ENCODE measurements around the gene FOXL2.

DNA sequence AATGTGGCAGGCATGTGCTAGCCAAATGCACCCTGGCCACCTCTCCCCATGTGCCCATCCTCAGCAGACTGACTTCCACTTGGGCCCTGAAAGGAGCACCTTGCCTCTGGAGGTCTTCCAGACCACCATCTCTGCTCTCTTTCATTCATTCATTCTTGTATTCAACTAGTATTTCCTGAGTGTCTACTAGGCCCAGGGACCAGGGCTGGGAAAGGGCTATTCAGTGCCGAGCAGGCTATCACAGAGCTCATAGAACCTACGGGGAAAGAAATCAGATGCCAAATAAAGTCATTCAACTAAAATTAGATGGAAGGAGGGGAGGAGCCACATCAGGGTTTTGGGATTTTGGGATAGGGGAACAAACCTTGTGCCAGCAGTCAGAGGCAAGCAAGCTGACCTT is 40.2 kb upstream of the FOXL2 start:
- TF ChIP-seq ZNF644 (tag; IDR thresholded peaks at IDR 0.05; ENCODE audit: low read depth) (no peak), NFIC (IDR thresholded peaks at IDR 0.05) (no peak), HDAC6 (IDR thresholded peaks at IDR 0.05; ENCODE audit: low read depth, low read length) (no peak), POLR2A (conservative IDR thresholded peaks at IDR 0.05) (no peak), CHD2 (IDR thresholded peaks at IDR 0.05; ENCODE audit: low read depth, low read length) (no peak)
- TF ChIP-seq, protein P1, sequence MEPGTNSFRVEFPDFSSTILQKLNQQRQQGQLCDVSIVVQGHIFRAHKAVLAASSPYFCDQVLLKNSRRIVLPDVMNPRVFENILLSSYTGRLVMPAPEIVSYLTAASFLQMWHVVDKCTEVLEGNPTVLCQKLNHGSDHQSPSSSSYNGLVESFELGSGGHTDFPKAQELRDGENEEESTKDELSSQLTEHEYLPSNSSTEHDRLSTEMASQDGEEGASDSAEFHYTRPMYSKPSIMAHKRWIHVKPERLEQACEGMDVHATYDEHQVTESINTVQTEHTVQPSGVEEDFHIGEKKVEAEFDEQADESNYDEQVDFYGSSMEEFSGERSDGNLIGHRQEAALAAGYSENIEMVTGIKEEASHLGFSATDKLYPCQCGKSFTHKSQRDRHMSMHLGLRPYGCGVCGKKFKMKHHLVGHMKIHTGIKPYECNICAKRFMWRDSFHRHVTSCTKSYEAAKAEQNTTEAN (CRISPR knock-in tag; IDR thresholded peaks at IDR 0.05), result no peak
- TF ChIP-seq, protein P2, sequence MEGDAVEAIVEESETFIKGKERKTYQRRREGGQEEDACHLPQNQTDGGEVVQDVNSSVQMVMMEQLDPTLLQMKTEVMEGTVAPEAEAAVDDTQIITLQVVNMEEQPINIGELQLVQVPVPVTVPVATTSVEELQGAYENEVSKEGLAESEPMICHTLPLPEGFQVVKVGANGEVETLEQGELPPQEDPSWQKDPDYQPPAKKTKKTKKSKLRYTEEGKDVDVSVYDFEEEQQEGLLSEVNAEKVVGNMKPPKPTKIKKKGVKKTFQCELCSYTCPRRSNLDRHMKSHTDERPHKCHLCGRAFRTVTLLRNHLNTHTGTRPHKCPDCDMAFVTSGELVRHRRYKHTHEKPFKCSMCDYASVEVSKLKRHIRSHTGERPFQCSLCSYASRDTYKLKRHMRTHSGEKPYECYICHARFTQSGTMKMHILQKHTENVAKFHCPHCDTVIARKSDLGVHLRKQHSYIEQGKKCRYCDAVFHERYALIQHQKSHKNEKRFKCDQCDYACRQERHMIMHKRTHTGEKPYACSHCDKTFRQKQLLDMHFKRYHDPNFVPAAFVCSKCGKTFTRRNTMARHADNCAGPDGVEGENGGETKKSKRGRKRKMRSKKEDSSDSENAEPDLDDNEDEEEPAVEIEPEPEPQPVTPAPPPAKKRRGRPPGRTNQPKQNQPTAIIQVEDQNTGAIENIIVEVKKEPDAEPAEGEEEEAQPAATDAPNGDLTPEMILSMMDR (IDR thresholded peaks at IDR 0.05 in 2 of 3, conservative IDR thresholded peaks at IDR 0.05 in 1 of 3; ENCODE audit: insufficient read depth in 2 of 3, low read depth in 1 of 3, low read length in 3 of 3), result no peak
